Ascending aorta (tissue), 2 donors: Measurements from ENCODE around the gene SERPINA3. TPM values are rescaled to one million over a fixed set of nuclear protein-coding genes. Genes with fewer than 3 reads are reported as not detected.
A peak's percentile ranks its signal among the peaks of the same experiment; 100 is the strongest.

ENCODE experiments used
- DNase-seq, 2 donors: peaks; one replicate each; pipeline ENCODE4 v3.0.0-alpha.2; 2019; ENCODE audit warnings: low spot score in 2 of 2
- H3K27ac ChIP-seq, 2 donors: fragments of 200-600 bp; sonication (generic); one replicate each; pipeline ENCODE4 v1.5.1; 2016 to 2017; ENCODE audit warnings: mild to moderate bottlenecking in 1 of 2
- H3K27me3 ChIP-seq: fragments of 200-600 bp; sonication (generic); one replicate; pipeline ENCODE4 v1.5.1; 2017
- H3K36me3 ChIP-seq, 2 donors: fragments of 200-600 bp; sonication (generic); one replicate each; pipeline ENCODE4 v1.5.1; 2016
- H3K4me1 ChIP-seq, 2 donors: fragments of 200-600 bp; sonication (generic); one replicate each; pipeline ENCODE4 v1.5.1; 2016 to 2017; ENCODE audit warnings: mild to moderate bottlenecking in 1 of 2
- H3K4me3 ChIP-seq, 2 donors: fragments of 200-600 bp; sonication (generic); one replicate each; pipeline ENCODE4 v1.5.1; 2016 to 2017; ENCODE audit warnings: mild to moderate bottlenecking in 1 of 2
- H3K9me3 ChIP-seq, 2 donors: fragments of 200-600 bp; sonication (generic); one replicate each; pipeline ENCODE4 v1.5.1; 2016
- CTCF ChIP-seq, 3 experiments: fragments of 200-600 bp in 2 of 3; fragments of 450-650 bp in 1 of 3; sonication (generic) in 2 of 3; IDR thresholded peaks; one replicate each; pipeline ENCODE4 v1.5.1; 2016 to 2019; ENCODE audit warnings: antibody characterized with exemption in 3 of 3, mild to moderate bottlenecking in 1 of 3, moderate library complexity in 1 of 3
- intact Hi-C: fragments of 100-400 bp; cut with DNase I; formaldehyde crosslinking; loops from one replicate; pipeline ENCODE4 v1.15.1; 2023
- total RNA-seq: library from RNA; depleted of rRNA; stranded (reverse); fragments of >200 nt; gene quantifications from one replicate; pipeline ENCODE4 v1.1.0, GENCODE V29; 2016

The SERPINA3 gene
- total RNA-seq, 1 donor from 2014 or later = 207 TPM

GRCh38 chr14:94640721-94641631 lies 28.8 kb downstream of the SERPINA3 start:
- intact Hi-C loops = no loop called here
- Histone ChIP-seq H3K4me3 (no peak overlapping the region), H3K27me3 (no peaks in the 10 kb centered on the region), H3K9me3 (no peaks in the 10 kb centered on the region), H3K4me1 (no peaks in the 10 kb centered on the region), H3K27ac (no peak overlapping the region), H3K36me3 (no peaks in the 10 kb centered on the region)
- no peak for TF ChIP-seq CTCF (IDR thresholded peaks at IDR 0.05)
- DNase-seq = peak in 1 of 2 donors; percentile 55

- no peak for DNase-seq
- intact Hi-C loops = no loop called here
- no peak overlapping the region for H3K4me3 ChIP-seq
- H3K27me3 ChIP-seq = no peaks in the 10 kb centered on the region
- H3K27ac ChIP-seq = no peak overlapping the region
- TF ChIP-seq CTCF (IDR thresholded peaks at IDR 0.05) = no peak
- H3K36me3 ChIP-seq = no peaks in the 10 kb centered on the region
- H3K9me3 ChIP-seq = no peaks in the 10 kb centered on the region
- no peaks in the 10 kb centered on the region for H3K4me1 ChIP-seq
Observed at GRCh38 chr14:94641632-94641955, 29.4 kb downstream of the SERPINA3 start.

- Histone ChIP-seq H3K27ac (no peak overlapping the region), H3K27me3 (no peaks in the 10 kb centered on the region), H3K9me3 (peaks cover 0 to 7% of the 10 kb centered on the region in 2 donors), H3K4me1 (no peaks in the 10 kb centered on the region), H3K4me3 (no peak overlapping the region), H3K36me3 (no peaks in the 10 kb centered on the region)
- intact Hi-C loops = no loop called here
- no peak for TF ChIP-seq CTCF (IDR thresholded peaks at IDR 0.05)
- no peak for DNase-seq
Observed at GRCh38 chr14:94643316-94644101, 31.3 kb downstream of the SERPINA3 start.

GRCh38 chr14:94644102-94644535 lies 31.9 kb downstream of the SERPINA3 start:
- intact Hi-C loops = no loop called here
- TF ChIP-seq CTCF (IDR thresholded peaks at IDR 0.05) = no peak
- DNase-seq = no peak
- H3K36me3 ChIP-seq = no peaks in the 10 kb centered on the region
- H3K4me1 ChIP-seq = no peaks in the 10 kb centered on the region
- no peak overlapping the region for H3K4me3 ChIP-seq
- H3K9me3 ChIP-seq = peaks cover 0 to 9% of the 10 kb centered on the region in 2 donors
- H3K27ac ChIP-seq = no peak overlapping the region
- H3K27me3 ChIP-seq = no peaks in the 10 kb centered on the region

GRCh38 chr14:94646066-94646465 lies 33.9 kb downstream of the SERPINA3 start:
- no peak for DNase-seq
- peaks cover 0 to 9% of the 10 kb centered on the region in 2 donors for H3K9me3 ChIP-seq
- intact Hi-C loops = no loop called here
- H3K36me3 ChIP-seq = no peaks in the 10 kb centered on the region
- no peak overlapping the region for H3K27ac ChIP-seq
- H3K4me3 ChIP-seq = no peak overlapping the region
- H3K27me3 ChIP-seq = no peaks in the 10 kb centered on the region
- no peak for TF ChIP-seq CTCF (IDR thresholded peaks at IDR 0.05)
- no peaks in the 10 kb centered on the region for H3K4me1 ChIP-seq
